ENCODE results near the gene GALNT9.

DNA sequence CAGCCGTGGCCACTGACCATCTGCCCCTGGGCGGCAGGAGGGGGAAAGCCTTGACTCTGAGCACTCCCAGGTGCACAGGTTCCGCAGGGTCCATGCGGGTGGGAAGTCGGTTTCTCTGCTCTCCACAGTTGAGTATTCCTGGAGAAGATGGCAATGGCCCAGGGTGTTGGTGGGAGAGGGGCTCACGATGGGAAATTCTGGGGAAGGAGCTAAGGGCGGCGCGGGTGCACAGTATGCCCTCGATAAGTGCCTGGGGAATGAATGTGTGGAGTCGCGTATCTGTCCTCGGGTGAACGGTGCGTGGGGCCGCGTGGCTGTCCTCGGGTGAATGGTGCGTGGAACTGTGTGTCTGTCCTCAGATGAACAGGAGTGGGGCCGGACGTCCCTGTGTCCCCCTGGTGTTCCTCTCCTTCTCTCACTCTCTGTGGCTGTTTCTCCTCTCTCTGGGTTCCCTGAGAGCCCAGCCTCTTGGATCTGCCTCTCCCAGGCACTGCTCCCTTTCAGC, 147.1 kb downstream of the GALNT9 start:
- TF ChIP-seq, protein P1, sequence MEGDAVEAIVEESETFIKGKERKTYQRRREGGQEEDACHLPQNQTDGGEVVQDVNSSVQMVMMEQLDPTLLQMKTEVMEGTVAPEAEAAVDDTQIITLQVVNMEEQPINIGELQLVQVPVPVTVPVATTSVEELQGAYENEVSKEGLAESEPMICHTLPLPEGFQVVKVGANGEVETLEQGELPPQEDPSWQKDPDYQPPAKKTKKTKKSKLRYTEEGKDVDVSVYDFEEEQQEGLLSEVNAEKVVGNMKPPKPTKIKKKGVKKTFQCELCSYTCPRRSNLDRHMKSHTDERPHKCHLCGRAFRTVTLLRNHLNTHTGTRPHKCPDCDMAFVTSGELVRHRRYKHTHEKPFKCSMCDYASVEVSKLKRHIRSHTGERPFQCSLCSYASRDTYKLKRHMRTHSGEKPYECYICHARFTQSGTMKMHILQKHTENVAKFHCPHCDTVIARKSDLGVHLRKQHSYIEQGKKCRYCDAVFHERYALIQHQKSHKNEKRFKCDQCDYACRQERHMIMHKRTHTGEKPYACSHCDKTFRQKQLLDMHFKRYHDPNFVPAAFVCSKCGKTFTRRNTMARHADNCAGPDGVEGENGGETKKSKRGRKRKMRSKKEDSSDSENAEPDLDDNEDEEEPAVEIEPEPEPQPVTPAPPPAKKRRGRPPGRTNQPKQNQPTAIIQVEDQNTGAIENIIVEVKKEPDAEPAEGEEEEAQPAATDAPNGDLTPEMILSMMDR (IDR thresholded peaks at IDR 0.05) = no peak
- TF ChIP-seq POLR2A (IDR thresholded peaks at IDR 0.05) = no peak

All from tibial nerve (tissue), 3 donors.